C4-2B (cell line): ENCODE data around the gene PDZD2.

Source experiments
- H3K27ac ChIP-seq: fragments of 450-650 bp; 2 replicates; pipeline ENCODE4 v1.5.1; 2017
- CTCF ChIP-seq: fragments of 450-650 bp; conservative IDR thresholded peaks from 2 replicates; pipeline ENCODE4 v1.5.1; 2017; ENCODE audit warnings: mild to moderate bottlenecking
- ZFX ChIP-seq: fragments of 450-650 bp; IDR thresholded peaks from 2 replicates; pipeline ENCODE4 v1.6.1; 2017

The PDZD2 gene

GRCh38 chr5:31708089-31708488 lies 69.2 kb downstream of the PDZD2 start:
- TF ChIP-seq CTCF: no peak
- TF ChIP-seq ZFX: no peak
- H3K27ac ChIP-seq: no peak overlapping the region

GRCh38 chr5:31711363-31711762 lies 72.4 kb downstream of the PDZD2 start:
- H3K27ac ChIP-seq: no peak overlapping the region
- TF ChIP-seq CTCF (no peak), ZFX (no peak)

- TF ChIP-seq ZFX (no peak), CTCF (no peak)
- H3K27ac ChIP-seq: no peak overlapping the region
Measured at GRCh38 chr5:31711935-31712592, 73.1 kb downstream of the PDZD2 start.

- TF ChIP-seq CTCF (no peak), ZFX (no peak)
- no peak overlapping the region for H3K27ac ChIP-seq
Measured at GRCh38 chr5:31717561-31717960, 78.6 kb downstream of the PDZD2 start.

- no peak overlapping the region for H3K27ac ChIP-seq
- TF ChIP-seq CTCF: no peak
Measured at GRCh38 chr5:31720004-31720403, 81.1 kb downstream of the PDZD2 start.

GRCh38 chr5:31720811-31721345 lies 81.9 kb downstream of the PDZD2 start:
- H3K27ac ChIP-seq: no peak overlapping the region
- TF ChIP-seq ZFX (no peak), CTCF (no peak)

- no peak overlapping the region for H3K27ac ChIP-seq
- no peak for TF ChIP-seq CTCF
- TF ChIP-seq ZFX: no peak
Measured at GRCh38 chr5:31722111-31722510, 83.2 kb downstream of the PDZD2 start.
